ENCODE measurements around the gene MED16. TPM values are rescaled to one million over a fixed set of nuclear protein-coding genes. Genes with fewer than 3 reads are reported as not detected.

Gene MED16
- total and polyA plus RNA-seq, 2 of the 13 experiments (the other 11 are each of a cell fraction or from before 2014, with no cell fraction given) = 13.3 to 14.8 TPM

DNA sequence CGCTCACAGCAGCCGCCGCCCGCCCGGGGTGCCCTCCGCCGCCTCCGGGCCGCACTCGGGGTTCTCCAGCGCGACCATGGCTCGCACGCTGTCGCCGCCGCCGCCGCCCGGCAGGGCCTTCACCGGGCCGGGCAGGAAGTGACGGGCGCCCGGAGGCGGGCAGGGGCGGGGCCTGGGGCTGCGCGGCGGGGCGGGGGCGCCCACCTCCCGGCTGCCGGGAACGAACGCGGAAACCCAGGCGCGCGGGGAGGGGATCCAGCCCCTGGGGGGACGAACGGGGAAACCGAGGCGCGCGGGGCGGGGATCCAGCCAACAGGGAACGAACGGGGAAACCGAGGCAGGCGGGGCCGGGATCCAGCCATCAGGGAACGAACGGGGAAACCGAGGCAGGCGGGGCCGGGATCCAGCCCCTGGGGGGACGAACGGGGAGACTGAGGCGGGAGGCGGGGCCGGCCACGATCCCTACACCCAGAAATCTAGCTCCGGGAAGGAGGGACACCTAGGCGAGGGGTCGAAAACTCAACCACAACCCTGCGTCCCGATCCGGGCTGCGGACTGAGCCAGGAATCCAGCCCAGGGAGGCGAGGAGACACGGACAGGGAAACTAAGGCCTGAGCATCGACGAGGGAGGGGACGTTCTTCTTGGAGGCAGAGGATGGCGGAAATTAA, 20.2 kb upstream of the MED16 start, which contains the start of gene R3HDM4:
Gene R3HDM4 (minus strand): TSS at position 140 of the 669 bp plus-strand sequence. CDS start 62 bp downstream, at position 78.
- Histone ChIP-seq H3K36me3 (replicated peaks in 1 of 2; ENCODE audit: control insufficient read depth in 1 of 2, insufficient read depth in 2 of 2, low read length in 2 of 2) (no peaks in the 10 kb centered on the region), H3K27me3 (ENCODE audit: control insufficient read depth in 1 of 2, insufficient read depth in 2 of 2, low read length in 2 of 2) (no peaks in the 10 kb centered on the region; a peak in 1 of 5 replicates), H3K27ac (ENCODE audit: extremely low read length, insufficient read depth, low read length) (peak within 1 kb of the TSS; percentile 47), H3K4me2 (ENCODE audit: low read depth, low read length) (peak within 1 kb of the TSS; percentile 88), H4K20me1 (ENCODE audit: insufficient read depth, low read length) (no peaks in the 10 kb centered on the region; the same call in 1 of the 2 replicates), H3K9me3 (ENCODE audit: low read length) (no peaks in the 10 kb centered on the region), H2AFZ (ENCODE audit: low read length) (no peak within 1 kb of the TSS), H3K4me3 (replicated peaks in 1 of 3; ENCODE audit: insufficient read depth in 1 of 3, low read depth in 2 of 3, low read length in 3 of 3) (peak within 1 kb of the TSS; percentile 86 to 97 (median 90)), H3K9ac (ENCODE audit: insufficient read depth, low read depth, low read length) (peak within 1 kb of the TSS; percentile 75), H3K79me2 (ENCODE audit: insufficient read depth, low read length) (peaks cover 16% of the 10 kb centered on the region), H3K4me1 (ENCODE audit: insufficient read depth, low read length) (peaks cover 38% of the 10 kb centered on the region)
- 3% methylated on average over 12 of the region's 76 CpGs for WGBS (ENCODE audit: low lambda C conversion rate)
- ChIA-PET CTCF (ENCODE audit: low intra/inter-chr PET ratio, low total read pairs) (no interaction called here), POLR2A (no interaction called here)
- no TSS peak for BruUV-seq (replicated peaks)
- DNase-seq (ENCODE audit: low spot score) (no peak), ATAC-seq (peak; percentile 52), FAIRE-seq (no peak)
- intact Hi-C loops (cut with micrococcal nuclease; ENCODE audit: unreplicated experiment) = no loop called here
- in situ Hi-C loops (cut with HindIII; ENCODE audit: extremely low pct_ligation_motif_present, low pct_unique_long_range_greater_than_20kb) = no loop called here
- TF ChIP-seq ZSCAN25 (CRISPR knock-in tag; IDR thresholded peaks at IDR 0.05) (0 out of 2 replicates have a peak, but pooled peaks have one; percentile 48), RBFOX2 (IDR thresholded peaks at IDR 0.05; ENCODE audit: low read depth, low read length) (peak; percentile 67), ZFX (CRISPR knock-in tag; IDR thresholded peaks at IDR 0.05; ENCODE audit: low read depth) (peak; percentile 70), CBFB (CRISPR knock-in tag; IDR thresholded peaks at IDR 0.05) (no peak), SP1 (IDR thresholded peaks at IDR 0.05) (no peak), SP1 (CRISPR knock-in tag; IDR thresholded peaks at IDR 0.05) (peak; percentile 45; the same call in 1 of the 2 replicates), HNRNPLL (IDR thresholded peaks at IDR 0.05; ENCODE audit: low read depth, low read length, poor library complexity, severe bottlenecking) (no peak), ZMAT3 (CRISPR knock-in tag; conservative IDR thresholded peaks at IDR 0.05) (peak; percentile 71; the same call in 1 of the 2 replicates), POLR2A (IDR thresholded peaks at IDR 0.05; ENCODE audit: insufficient read depth in 1 of 2, low read depth in 2 of 2, low read length in 2 of 2) (peak in 1 of 2 experiments; percentile 73; a peak in 2 of 4 replicates)
- TF ChIP-seq, protein P1, sequence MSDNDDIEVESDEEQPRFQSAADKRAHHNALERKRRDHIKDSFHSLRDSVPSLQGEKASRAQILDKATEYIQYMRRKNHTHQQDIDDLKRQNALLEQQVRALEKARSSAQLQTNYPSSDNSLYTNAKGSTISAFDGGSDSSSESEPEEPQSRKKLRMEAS (IDR thresholded peaks at IDR 0.05) = peak; percentile 60
- TF ChIP-seq, protein P2, sequence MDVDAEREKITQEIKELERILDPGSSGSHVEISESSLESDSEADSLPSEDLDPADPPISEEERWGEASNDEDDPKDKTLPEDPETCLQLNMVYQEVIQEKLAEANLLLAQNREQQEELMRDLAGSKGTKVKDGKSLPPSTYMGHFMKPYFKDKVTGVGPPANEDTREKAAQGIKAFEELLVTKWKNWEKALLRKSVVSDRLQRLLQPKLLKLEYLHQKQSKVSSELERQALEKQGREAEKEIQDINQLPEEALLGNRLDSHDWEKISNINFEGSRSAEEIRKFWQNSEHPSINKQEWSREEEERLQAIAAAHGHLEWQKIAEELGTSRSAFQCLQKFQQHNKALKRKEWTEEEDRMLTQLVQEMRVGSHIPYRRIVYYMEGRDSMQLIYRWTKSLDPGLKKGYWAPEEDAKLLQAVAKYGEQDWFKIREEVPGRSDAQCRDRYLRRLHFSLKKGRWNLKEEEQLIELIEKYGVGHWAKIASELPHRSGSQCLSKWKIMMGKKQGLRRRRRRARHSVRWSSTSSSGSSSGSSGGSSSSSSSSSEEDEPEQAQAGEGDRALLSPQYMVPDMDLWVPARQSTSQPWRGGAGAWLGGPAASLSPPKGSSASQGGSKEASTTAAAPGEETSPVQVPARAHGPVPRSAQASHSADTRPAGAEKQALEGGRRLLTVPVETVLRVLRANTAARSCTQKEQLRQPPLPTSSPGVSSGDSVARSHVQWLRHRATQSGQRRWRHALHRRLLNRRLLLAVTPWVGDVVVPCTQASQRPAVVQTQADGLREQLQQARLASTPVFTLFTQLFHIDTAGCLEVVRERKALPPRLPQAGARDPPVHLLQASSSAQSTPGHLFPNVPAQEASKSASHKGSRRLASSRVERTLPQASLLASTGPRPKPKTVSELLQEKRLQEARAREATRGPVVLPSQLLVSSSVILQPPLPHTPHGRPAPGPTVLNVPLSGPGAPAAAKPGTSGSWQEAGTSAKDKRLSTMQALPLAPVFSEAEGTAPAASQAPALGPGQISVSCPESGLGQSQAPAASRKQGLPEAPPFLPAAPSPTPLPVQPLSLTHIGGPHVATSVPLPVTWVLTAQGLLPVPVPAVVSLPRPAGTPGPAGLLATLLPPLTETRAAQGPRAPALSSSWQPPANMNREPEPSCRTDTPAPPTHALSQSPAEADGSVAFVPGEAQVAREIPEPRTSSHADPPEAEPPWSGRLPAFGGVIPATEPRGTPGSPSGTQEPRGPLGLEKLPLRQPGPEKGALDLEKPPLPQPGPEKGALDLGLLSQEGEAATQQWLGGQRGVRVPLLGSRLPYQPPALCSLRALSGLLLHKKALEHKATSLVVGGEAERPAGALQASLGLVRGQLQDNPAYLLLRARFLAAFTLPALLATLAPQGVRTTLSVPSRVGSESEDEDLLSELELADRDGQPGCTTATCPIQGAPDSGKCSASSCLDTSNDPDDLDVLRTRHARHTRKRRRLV (CRISPR knock-in tag; IDR thresholded peaks at IDR 0.05) = peak; percentile 34; the same call in 1 of the 2 replicates
- TF ChIP-seq, protein P3, sequence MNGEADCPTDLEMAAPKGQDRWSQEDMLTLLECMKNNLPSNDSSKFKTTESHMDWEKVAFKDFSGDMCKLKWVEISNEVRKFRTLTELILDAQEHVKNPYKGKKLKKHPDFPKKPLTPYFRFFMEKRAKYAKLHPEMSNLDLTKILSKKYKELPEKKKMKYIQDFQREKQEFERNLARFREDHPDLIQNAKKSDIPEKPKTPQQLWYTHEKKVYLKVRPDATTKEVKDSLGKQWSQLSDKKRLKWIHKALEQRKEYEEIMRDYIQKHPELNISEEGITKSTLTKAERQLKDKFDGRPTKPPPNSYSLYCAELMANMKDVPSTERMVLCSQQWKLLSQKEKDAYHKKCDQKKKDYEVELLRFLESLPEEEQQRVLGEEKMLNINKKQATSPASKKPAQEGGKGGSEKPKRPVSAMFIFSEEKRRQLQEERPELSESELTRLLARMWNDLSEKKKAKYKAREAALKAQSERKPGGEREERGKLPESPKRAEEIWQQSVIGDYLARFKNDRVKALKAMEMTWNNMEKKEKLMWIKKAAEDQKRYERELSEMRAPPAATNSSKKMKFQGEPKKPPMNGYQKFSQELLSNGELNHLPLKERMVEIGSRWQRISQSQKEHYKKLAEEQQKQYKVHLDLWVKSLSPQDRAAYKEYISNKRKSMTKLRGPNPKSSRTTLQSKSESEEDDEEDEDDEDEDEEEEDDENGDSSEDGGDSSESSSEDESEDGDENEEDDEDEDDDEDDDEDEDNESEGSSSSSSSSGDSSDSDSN (CRISPR knock-in tag; IDR thresholded peaks at IDR 0.05) = 0 out of 2 replicates have a peak, but pooled peaks have one; percentile 6
- TF ChIP-seq, protein P4, sequence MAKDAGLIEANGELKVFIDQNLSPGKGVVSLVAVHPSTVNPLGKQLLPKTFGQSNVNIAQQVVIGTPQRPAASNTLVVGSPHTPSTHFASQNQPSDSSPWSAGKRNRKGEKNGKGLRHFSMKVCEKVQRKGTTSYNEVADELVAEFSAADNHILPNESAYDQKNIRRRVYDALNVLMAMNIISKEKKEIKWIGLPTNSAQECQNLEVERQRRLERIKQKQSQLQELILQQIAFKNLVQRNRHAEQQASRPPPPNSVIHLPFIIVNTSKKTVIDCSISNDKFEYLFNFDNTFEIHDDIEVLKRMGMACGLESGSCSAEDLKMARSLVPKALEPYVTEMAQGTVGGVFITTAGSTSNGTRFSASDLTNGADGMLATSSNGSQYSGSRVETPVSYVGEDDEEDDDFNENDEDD (CRISPR knock-in tag; IDR thresholded peaks at IDR 0.05; ENCODE audit: borderline replicate concordance) = 0 out of 2 replicates have a peak, but pooled peaks have one; percentile 24
